Lower leg skin (tissue), 4 donors: ENCODE measurements around the gene PLB1. TPM values are rescaled to one million over a fixed set of nuclear protein-coding genes. Genes with fewer than 3 reads are reported as not detected.

Experiments
- DNase-seq, 2 donors: peaks; one replicate each; pipeline ENCODE4 v3.0.0-alpha.2; 2019; ENCODE audit warnings: low spot score in 2 of 2
- H3K4me3 ChIP-seq: fragments of 200-600 bp; sonication (generic); 2 replicates; pipeline ENCODE4 v1.5.1; 2017; ENCODE audit warnings: mild to moderate bottlenecking, low read depth; ENCODE audit not compliant: poor library complexity, severe bottlenecking
- POLR2A ChIP-seq, 2 donors: fragments of 450-650 bp; IDR thresholded peaks; one replicate each; pipeline ENCODE4 v1.6.1; 2016 to 2017; ENCODE audit warnings: antibody characterized with exemption in 2 of 2, mild to moderate bottlenecking in 1 of 2, moderate library complexity in 1 of 2
- WGBS, 2 donors: methylation state at CpG; one replicate each; pipeline ENCODE4 v1.1.5; 2018; 5-methylcytosine and 5-hydroxymethylcytosine counted together
- intact Hi-C: fragments of 100-400 bp; cut with DNase I; formaldehyde crosslinking; loops from one replicate; pipeline ENCODE4 v1.15.0; 2023; ENCODE audit warnings: low total_unique reads
- total RNA-seq, 4 donors: library from RNA; depleted of rRNA; stranded (reverse); fragments of >200 nt; gene quantifications; one replicate each; pipeline ENCODE4 v1.1.0, GENCODE V29; 2016
- TF ChIP-seq, protein P1 (sequence below), 3 donors: fragments of 450-650 bp; IDR thresholded peaks; one replicate each; pipeline ENCODE4 v1.5.1; 2016; ENCODE audit warnings: antibody characterized with exemption in 3 of 3, mild to moderate bottlenecking in 3 of 3, moderate library complexity in 2 of 3

Gene PLB1
- total RNA-seq, 4 donors from 2014 or later, result 3.4 to 10.3 (median 8.9) TPM

DNA sequence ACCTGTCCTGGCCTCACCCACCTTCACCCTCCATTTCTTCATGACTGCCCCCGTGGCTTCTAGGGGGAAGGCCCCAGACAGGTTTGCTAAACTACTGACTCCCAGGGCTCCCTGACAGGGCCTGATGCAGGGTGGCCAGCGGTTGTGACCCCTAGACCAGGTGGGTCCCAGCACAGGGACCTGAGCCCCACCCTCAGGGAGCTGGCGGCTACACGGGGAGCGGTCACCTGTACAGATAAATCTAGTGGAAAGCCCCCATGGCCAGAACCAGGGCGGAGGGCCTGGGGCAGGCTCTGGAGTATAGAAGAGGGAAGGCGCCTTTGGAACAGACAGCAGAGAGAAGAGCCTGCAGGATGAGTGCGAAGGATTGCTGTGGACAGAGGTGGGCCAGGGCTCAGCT, 42.5 kb upstream of the PLB1 start:
- WGBS, 2 donors, result 56 to 69% methylated on average over 8 of the region's 8 CpGs
- DNase-seq, result peak in 1 of 2 donors; percentile 82
- intact Hi-C loops, result loop anchor here (10.0 kb wide), 1 partner anchor 699 kb away; no protein-coding TSS in a partner anchor
- no peak for TF ChIP-seq POLR2A (IDR thresholded peaks at IDR 0.05)
- no peak overlapping the region for H3K4me3 ChIP-seq

DNA sequence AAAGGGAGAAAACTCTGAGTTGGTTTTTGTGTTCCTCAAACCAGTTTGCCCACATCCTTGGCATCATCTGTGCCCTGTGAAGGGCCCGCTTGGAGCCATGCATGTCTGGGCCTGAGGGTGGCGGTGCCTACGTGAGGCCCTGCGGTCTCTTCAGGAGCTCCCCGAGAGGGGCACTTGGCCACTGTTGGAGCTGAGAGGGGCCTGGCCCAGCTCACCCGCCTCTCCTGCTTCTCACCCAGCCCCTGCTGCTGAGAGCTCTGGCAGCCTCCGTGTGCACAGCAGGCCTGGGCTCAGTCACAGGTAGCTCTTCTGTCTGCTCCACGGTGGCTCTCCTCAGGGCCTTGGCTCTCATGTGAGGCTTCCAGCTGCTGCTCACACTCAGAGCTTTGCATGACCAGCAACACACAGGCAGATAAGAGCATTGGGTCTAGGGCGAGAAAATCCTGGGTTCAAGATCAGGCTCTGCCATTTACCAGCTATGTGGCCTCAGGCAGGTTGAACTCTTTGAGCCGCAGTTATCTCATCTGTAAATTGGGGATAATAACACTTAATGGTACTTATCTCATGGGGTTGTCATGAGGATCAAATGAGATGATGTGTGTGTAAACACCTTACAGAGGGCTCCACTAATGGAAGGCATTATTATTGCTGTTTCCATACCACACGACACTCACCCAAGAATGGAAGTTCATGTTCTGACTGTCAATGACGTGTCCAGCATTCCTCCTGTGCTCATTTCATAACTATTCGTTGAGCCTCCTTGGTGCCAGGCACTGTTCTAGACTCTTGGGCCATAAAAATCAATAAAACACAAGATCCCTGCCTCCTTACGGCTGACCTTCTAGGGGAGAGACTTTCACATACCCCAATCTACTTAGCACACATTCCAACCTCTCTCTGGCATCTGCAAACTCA, 41.6 kb upstream of the PLB1 start:
- DNase-seq, result peak; percentile 60 to 86
- intact Hi-C loops, result loop anchor here (10.0 kb wide), 1 partner anchor 699 kb away; no protein-coding TSS in a partner anchor
- TF ChIP-seq POLR2A (IDR thresholded peaks at IDR 0.05), result no peak
- TF ChIP-seq, protein P1, sequence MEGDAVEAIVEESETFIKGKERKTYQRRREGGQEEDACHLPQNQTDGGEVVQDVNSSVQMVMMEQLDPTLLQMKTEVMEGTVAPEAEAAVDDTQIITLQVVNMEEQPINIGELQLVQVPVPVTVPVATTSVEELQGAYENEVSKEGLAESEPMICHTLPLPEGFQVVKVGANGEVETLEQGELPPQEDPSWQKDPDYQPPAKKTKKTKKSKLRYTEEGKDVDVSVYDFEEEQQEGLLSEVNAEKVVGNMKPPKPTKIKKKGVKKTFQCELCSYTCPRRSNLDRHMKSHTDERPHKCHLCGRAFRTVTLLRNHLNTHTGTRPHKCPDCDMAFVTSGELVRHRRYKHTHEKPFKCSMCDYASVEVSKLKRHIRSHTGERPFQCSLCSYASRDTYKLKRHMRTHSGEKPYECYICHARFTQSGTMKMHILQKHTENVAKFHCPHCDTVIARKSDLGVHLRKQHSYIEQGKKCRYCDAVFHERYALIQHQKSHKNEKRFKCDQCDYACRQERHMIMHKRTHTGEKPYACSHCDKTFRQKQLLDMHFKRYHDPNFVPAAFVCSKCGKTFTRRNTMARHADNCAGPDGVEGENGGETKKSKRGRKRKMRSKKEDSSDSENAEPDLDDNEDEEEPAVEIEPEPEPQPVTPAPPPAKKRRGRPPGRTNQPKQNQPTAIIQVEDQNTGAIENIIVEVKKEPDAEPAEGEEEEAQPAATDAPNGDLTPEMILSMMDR (IDR thresholded peaks at IDR 0.05), result no peak
- H3K4me3 ChIP-seq, result no peak overlapping the region
- WGBS, 2 donors, result 60 to 63% methylated on average over 14 of the region's 14 CpGs

DNA sequence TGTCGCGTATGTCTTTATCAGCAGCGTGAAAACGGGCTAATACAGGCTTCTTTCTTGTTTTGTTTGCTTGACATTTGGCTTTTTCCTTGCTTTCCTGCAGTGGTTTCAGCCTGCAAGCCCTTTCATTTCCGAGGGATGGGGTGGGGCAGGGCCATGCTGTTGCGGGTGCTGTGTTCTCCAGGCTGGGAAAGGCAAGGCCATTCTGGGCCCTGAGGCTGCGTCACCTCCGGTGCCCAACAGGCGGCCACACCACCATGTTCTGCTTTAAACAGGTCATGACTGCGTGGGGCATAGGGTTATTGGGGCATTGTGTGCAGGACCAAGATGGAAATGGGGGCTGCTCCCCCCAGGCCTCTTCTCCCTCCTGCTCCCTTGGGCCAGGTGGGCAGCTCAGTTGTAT, 38.6 kb upstream of the PLB1 start:
- 81 to 94% methylated on average over 10 of the region's 10 CpGs for WGBS, 2 donors
- TF ChIP-seq, protein P1 (IDR thresholded peaks at IDR 0.05), result no peak
- no peak for TF ChIP-seq POLR2A (IDR thresholded peaks at IDR 0.05)
- no peak overlapping the region for H3K4me3 ChIP-seq
- intact Hi-C loops, result loop anchor here (10.0 kb wide), 1 partner anchor 702 kb away; no protein-coding TSS in a partner anchor
- DNase-seq, result no peak

DNA sequence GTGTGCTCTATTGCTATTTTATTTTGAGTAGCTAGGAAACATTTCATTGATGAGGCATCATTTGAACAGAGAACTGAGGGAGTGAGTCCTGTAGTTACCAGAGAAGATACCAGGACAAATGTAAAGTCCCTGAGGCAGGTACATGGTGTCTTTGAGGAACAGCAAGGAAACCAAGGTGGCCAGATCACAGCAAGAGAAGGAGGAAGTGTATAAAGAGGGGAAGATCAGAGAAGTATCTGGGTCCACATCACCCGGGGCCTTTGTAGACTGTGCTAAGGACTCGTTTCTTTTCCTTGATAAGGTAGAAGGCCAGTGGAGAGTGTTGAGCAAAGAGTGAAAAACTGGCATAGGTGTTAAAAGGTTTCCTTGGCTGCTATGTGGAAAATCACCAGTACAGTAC, 34.8 kb upstream of the PLB1 start:
- intact Hi-C loops, result no loop called here
- WGBS, 2 donors, result 75 to 76% methylated on average over 2 of the region's 2 CpGs
- no peak overlapping the region for H3K4me3 ChIP-seq
- no peak for DNase-seq
- no peak for TF ChIP-seq POLR2A (IDR thresholded peaks at IDR 0.05)
- TF ChIP-seq, protein P1 (IDR thresholded peaks at IDR 0.05), result no peak

DNA sequence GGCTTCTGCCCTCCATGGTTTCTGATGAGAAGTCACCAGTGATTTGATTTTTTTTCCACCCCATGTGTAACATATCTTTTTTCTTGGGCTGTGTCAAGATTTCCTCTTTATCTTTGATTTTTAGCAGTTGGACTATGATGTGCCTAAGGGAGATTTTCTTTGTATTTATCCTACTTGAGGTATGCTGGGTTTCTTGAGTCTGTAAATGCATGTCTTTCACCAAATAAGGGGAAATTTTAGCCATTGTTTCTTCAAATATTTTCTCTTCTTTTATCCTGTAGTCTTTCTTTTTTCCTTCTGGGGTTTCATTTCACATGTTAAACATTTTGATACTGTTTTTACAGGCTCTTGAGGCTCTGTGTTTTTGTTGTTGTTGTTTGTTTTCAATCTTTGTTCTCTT, 33.7 kb upstream of the PLB1 start:
- DNase-seq, result no peak
- H3K4me3 ChIP-seq, result no peak overlapping the region
- no peak for TF ChIP-seq POLR2A (IDR thresholded peaks at IDR 0.05)
- intact Hi-C loops, result no loop called here

DNA sequence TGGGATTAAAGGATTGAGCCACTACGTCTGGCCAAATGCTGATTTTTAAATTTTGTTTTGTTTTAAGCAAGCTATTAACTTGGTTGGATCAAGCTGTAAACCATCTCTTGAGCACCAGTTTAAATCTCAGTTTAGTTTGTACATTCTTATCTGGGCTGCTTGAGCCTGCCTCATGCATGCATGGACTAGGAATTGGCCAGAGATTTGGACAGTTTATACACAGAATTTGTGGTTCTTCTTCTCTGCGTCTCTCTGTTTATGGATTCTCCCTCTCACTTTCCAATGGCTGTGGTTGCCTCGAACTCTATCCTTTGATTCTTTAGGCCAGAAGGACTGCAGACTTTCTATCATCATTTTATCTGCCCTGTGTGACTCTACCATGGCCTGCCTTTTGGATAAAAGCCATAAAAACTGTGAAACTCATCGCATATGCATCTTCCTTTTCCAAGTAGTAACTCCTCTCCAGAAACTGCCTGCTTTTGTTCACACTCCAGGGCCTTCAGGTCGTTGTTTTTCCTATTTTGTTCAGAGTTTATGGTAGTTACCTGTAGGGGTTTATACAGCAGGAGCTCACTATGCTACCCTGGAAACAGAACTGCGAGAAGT, 32.5 kb upstream of the PLB1 start:
- H3K4me3 ChIP-seq, result no peak overlapping the region
- TF ChIP-seq POLR2A (IDR thresholded peaks at IDR 0.05), result no peak
- TF ChIP-seq, protein P1 (IDR thresholded peaks at IDR 0.05), result no peak
- WGBS, 2 donors, result 72 to 80% methylated on average over 6 of the region's 6 CpGs
- intact Hi-C loops, result no loop called here
- DNase-seq, result no peak
